ENCODE results near the gene PPFIBP1. TPM values are rescaled to one million over a fixed set of nuclear protein-coding genes. Genes with fewer than 3 reads are reported as not detected.

The PPFIBP1 gene
- total and polyA plus RNA-seq, 2 of the 8 experiments (the other 6 are each of a cell fraction or from before 2014, with no cell fraction given) = 7.7 to 31.3 TPM

DNA sequence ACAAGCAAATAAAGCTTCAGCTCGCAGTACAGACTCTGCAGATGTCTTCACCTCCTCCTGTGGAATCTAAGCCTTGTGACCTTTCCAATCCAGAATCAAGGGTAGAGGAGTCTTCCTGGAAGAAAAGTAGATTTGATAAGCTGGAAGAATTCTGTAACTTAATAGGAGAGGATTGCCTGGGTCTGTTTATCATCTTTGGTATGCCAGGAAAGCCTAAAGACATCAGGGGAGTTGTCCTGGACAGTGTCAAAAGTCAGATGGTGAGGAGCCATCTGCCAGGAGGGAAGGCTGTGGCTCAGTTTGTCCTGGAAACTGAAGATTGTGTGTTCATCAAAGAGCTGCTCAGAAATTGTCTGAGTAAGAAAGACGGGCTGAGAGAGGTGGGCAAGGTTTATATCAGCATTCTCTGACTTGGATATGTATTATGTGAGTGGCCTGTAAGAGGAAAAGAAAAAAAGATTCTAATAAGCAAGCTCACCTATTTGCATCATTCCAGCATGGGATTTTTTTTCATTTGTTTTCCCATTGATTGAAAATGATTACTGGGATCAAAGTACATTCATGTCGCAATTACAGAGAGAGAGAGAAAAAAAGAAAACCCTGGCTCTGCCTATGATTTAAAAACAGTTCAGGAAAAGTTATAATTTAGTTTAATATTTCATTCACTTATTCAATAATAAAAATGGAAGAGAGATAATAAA, 173.0 kb downstream of the PPFIBP1 start:
- H4K5ac ChIP-seq (ENCODE audit: insufficient read length, low read depth, low read length) = no peak overlapping the region
- H3K4me1 ChIP-seq (replicated peaks in 1 of 4; ENCODE audit: control insufficient read depth in 3 of 4, insufficient read depth in 4 of 4, low read length in 3 of 4) = no peaks in the 10 kb centered on the region
- no peak overlapping the region for H2AFZ ChIP-seq (ENCODE audit: low read length)
- POLR2A ChIA-PET (ENCODE audit: partially characterized antibody) = interaction anchor here (2.5 kb wide), 1 partner anchor 13 kb away, joined by 8 read pairs; the partner anchor contains the start of gene MRPS35
- H2BK15ac ChIP-seq (ENCODE audit: low read length) = no peak overlapping the region
- no peak overlapping the region for H2BK120ac ChIP-seq (replicated peaks; ENCODE audit: low read depth, low read length)
- no peak overlapping the region for H3K14ac ChIP-seq (ENCODE audit: insufficient read length)
- H3K27me3 ChIP-seq (replicated peaks in 1 of 4; ENCODE audit: control insufficient read depth in 3 of 4, extremely low read depth in 1 of 4, insufficient read depth in 3 of 4, low read length in 3 of 4) = no peaks in the 10 kb centered on the region
- no peak overlapping the region for H3K56ac ChIP-seq (replicated peaks; ENCODE audit: insufficient read length, low read depth, low read length)
- H2AK5ac ChIP-seq (ENCODE audit: low read depth, low read length) = no peak overlapping the region
- WGBS, 2 experiments (ENCODE audit: extremely low coverage in 1 of 2, insufficient coverage in 1 of 2, insufficient read length in 1 of 2, insufficient replicate concordance in 2 of 2, low coverage in 1 of 2, low lambda C conversion rate in 2 of 2, missing lambda C conversion rate in 1 of 2) = 92% methylated on average over 3 of the region's 3 CpGs; no CpG with 5 or more reads in 1 of the 2 experiments
- H3K27ac ChIP-seq (ENCODE audit: low read depth, low read length) = no peak overlapping the region
- DNase-seq (ENCODE audit: low read depth in 1 of 2, low spot score in 2 of 2) = no peak
- no peak overlapping the region for H2BK20ac ChIP-seq (ENCODE audit: low read length)
- CTCF ChIA-PET (ENCODE audit: partially characterized antibody) = interaction anchor here (1.0 to 2.3 kb wide), 4 partner anchors 8 to 44 kb away, joined by 3 to 7 read pairs (median 5); no protein-coding TSS in a partner anchor
- no peak overlapping the region for H3K23ac ChIP-seq (ENCODE audit: insufficient read length)
- no peak overlapping the region for H3K4ac ChIP-seq (replicated peaks; ENCODE audit: insufficient read length, low read depth, low read length)
- no peak overlapping the region for H2BK12ac ChIP-seq (ENCODE audit: low read depth, low read length)
- no peak overlapping the region for H2BK5ac ChIP-seq (ENCODE audit: low read depth, low read length)
- no peaks in the 10 kb centered on the region for H3K79me2 ChIP-seq (ENCODE audit: control insufficient read depth in 1 of 2, insufficient read depth in 2 of 2, low read length in 2 of 2)
- no peak for FAIRE-seq
- no peaks in the 10 kb centered on the region for H4K20me1 ChIP-seq (replicated peaks in 1 of 2; ENCODE audit: control insufficient read depth in 1 of 2, insufficient read depth in 2 of 2, low read length in 2 of 2)
- H3K23me2 ChIP-seq (ENCODE audit: low read depth, low read length) = no peaks in the 10 kb centered on the region
- H3K9me3 ChIP-seq (ENCODE audit: insufficient read depth in 2 of 2, low read depth in 1 of 2, low read length in 1 of 2) = no peaks in the 10 kb centered on the region
- H4K8ac ChIP-seq (ENCODE audit: extremely low read depth, insufficient read depth, low read length) = no peak overlapping the region
- H3K4me3 ChIP-seq (ENCODE audit: extremely low read depth in 1 of 4, insufficient read depth in 2 of 4, low read depth in 3 of 4, low read length in 4 of 4) = no peak overlapping the region
- H4K91ac ChIP-seq (replicated peaks; ENCODE audit: insufficient read length, low read length) = no peak overlapping the region
- no peak overlapping the region for H3K4me2 ChIP-seq (ENCODE audit: insufficient read depth in 1 of 2, low read depth in 2 of 2, low read length in 2 of 2)
- peaks cover 0 to 3% (median 1%) of the 10 kb centered on the region in 4 experiments; a peak in 2 of 8 replicates for H3K36me3 ChIP-seq (ENCODE audit: control insufficient read depth in 2 of 4, insufficient read depth in 4 of 4, low read length in 3 of 4)
- no peak overlapping the region for H3K9ac ChIP-seq (replicated peaks in 1 of 4; ENCODE audit: extremely low read depth in 1 of 4, low read depth in 3 of 4, low read length in 3 of 4)
- H3K79me1 ChIP-seq (ENCODE audit: low read depth, low read length) = no peaks in the 10 kb centered on the region
- no peak overlapping the region for H3K18ac ChIP-seq (ENCODE audit: extremely low read depth, low read length)
- TF ChIP-seq POU5F1 (IDR thresholded peaks at IDR 0.05; ENCODE audit: low read depth, low read length) (no peak), MAFK (IDR thresholded peaks at IDR 0.05; ENCODE audit: low read depth, low read length) (no peak), CTBP2 (IDR thresholded peaks at IDR 0.05; ENCODE audit: borderline replicate concordance, insufficient read depth, insufficient read length, low read length) (no peak), KDM4A (IDR thresholded peaks at IDR 0.05; ENCODE audit: low read depth, low read length, severe bottlenecking) (no peak), SP4 (IDR thresholded peaks at IDR 0.05; ENCODE audit: low read length) (no peak), POLR2A (IDR thresholded peaks at IDR 0.05; ENCODE audit: control extremely low read depth in 1 of 2, low read depth in 2 of 2, low read length in 2 of 2) (no peak), ASH2L (IDR thresholded peaks at IDR 0.05; ENCODE audit: low read length) (no peak), TAF1 (IDR thresholded peaks at IDR 0.05; ENCODE audit: low read depth, low read length) (no peak), CBX5 (IDR thresholded peaks at IDR 0.05; ENCODE audit: low read depth, low read length) (no peak), SRF (IDR thresholded peaks at IDR 0.05; ENCODE audit: low read depth, low read length) (no peak), SP1 (IDR thresholded peaks at IDR 0.05; ENCODE audit: low read depth, low read length) (no peak)
- TF ChIP-seq, protein P1, sequence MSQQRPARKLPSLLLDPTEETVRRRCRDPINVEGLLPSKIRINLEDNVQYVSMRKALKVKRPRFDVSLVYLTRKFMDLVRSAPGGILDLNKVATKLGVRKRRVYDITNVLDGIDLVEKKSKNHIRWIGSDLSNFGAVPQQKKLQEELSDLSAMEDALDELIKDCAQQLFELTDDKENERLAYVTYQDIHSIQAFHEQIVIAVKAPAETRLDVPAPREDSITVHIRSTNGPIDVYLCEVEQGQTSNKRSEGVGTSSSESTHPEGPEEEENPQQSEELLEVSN (IDR thresholded peaks at IDR 0.05) = no peak
- TF ChIP-seq, protein P2, sequence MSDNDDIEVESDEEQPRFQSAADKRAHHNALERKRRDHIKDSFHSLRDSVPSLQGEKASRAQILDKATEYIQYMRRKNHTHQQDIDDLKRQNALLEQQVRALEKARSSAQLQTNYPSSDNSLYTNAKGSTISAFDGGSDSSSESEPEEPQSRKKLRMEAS (IDR thresholded peaks at IDR 0.05) = no peak

All from H1 (cell line).